Astrocyte (in vitro differentiated cells and primary cell): Measurements from ENCODE around the gene TNFRSF13B.

Experiments used
- CTCF ChIP-seq: IDR thresholded peaks from 2 replicates; pipeline ENCODE4 v1.5.1; 2011; ENCODE audit warnings: low read depth, mild to moderate bottlenecking, inconsistent platforms, low read length, moderate library complexity; ENCODE audit not compliant: insufficient read depth
- EZH2 ChIP-seq: IDR thresholded peaks from 2 replicates; pipeline ENCODE4 v1.6.1; 2012; ENCODE audit warnings: mild to moderate bottlenecking, low read length, inconsistent platforms; ENCODE audit not compliant: insufficient read depth

GRCh38 chr17:16947470-16947869 is 24.4 kb downstream of the TNFRSF13B start:
- TF ChIP-seq CTCF (no peak), EZH2 (no peak)
